ENCODE data around the gene RBM4. TPM values are rescaled to one million over a fixed set of nuclear protein-coding genes. Genes with fewer than 3 reads are reported as not detected.
"Not testable (repeated sequence)": the region's sequence is repeated elsewhere in the genome, so short reads cannot be mapped to it uniquely, and the experiment has no call there.

Gene RBM4
- total and polyA plus RNA-seq, 9 donors, result 64.0 to 177 (median 121) TPM

GRCh38 chr11:66636411-66636810, 2.1 kb upstream of the RBM4 start:
- H3K4me3 ChIP-seq, result no peak overlapping the region
- H3K36me3 ChIP-seq, result no peaks in the 10 kb centered on the region
- WGBS, 3 donors, result 68 to 86% (median 73%) methylated on average over 3 of the region's 3 CpGs
- H3K9me3 ChIP-seq, result no peaks in the 10 kb centered on the region
- H3K27ac ChIP-seq, result no peak overlapping the region
- intact Hi-C loops (cut with DNase I), result no loop called here
- no peak for DNase-seq
- peaks cover 7% of the 10 kb centered on the region for H3K4me1 ChIP-seq (ENCODE audit: insufficient read depth)
- TF ChIP-seq EP300 (IDR thresholded peaks at IDR 0.05), result no peak
- no peak for TF ChIP-seq POLR2A (IDR thresholded peaks at IDR 0.05)
- no peak for TF ChIP-seq CTCF (IDR thresholded peaks at IDR 0.05)
- H3K27me3 ChIP-seq, result no peaks in the 10 kb centered on the region

- Histone ChIP-seq H3K9me3 (no peaks in the 10 kb centered on the region), H3K27ac (peak overlapping the region in 1 of 2 donors; percentile 41), H3K27me3 (no peaks in the 10 kb centered on the region), H3K36me3 (no peaks in the 10 kb centered on the region), H3K4me3 (peak overlapping the region; percentile 53), H3K4me1 (ENCODE audit: insufficient read depth) (peaks cover 8% of the 10 kb centered on the region)
- no peak for DNase-seq
- no peak for TF ChIP-seq POLR2A (IDR thresholded peaks at IDR 0.05)
- TF ChIP-seq CTCF (IDR thresholded peaks at IDR 0.05), result no peak
- no peak for TF ChIP-seq EP300 (IDR thresholded peaks at IDR 0.05)
- intact Hi-C loops (cut with DNase I), result no loop called here
- 29 to 33% (median 33%) methylated on average over 12 of the region's 12 CpGs for WGBS, 3 donors
Observed at GRCh38 chr11:66637557-66638176, 836 bp upstream of the RBM4 start.

- Histone ChIP-seq H3K4me1 (ENCODE audit: insufficient read depth) (peaks cover 18% of the 10 kb centered on the region), H3K4me3 (peak overlapping the region; percentile 87), H3K9me3 (no peaks in the 10 kb centered on the region), H3K36me3 (no peaks in the 10 kb centered on the region), H3K27me3 (no peaks in the 10 kb centered on the region), H3K27ac (peak overlapping the region; percentile 72 to 80)
- 1 to 2% (median 2%) methylated on average over 27 of the region's 27 CpGs for whole genome bisulfite sequencing, 3 donors
- no peak for DNase-seq
- TF ChIP-seq EP300 (IDR thresholded peaks at IDR 0.05) (no peak), POLR2A (IDR thresholded peaks at IDR 0.05) (no peak), CTCF (IDR thresholded peaks at IDR 0.05) (no peak)
- intact Hi-C loops (cut with DNase I), result no loop called here
Observed at GRCh38 chr11:66639066-66639813, 737 bp downstream of the RBM4 start.

- H3K27me3 ChIP-seq; H3K36me3 ChIP-seq; H3K27ac ChIP-seq; H3K9me3 ChIP-seq; DNase-seq; intact Hi-C loops (cut with DNase I): not testable (repeated sequence)
- 24 to 46% (median 31%) methylated on average over 9 to 10 of the region's 10 CpGs for WGBS, 3 donors
- H3K4me3 ChIP-seq, result peak overlapping the region; percentile 87
- H3K4me1 ChIP-seq (ENCODE audit: insufficient read depth), result peaks cover 18% of the 10 kb centered on the region
Observed at GRCh38 chr11:66639814-66640340, 1.4 kb downstream of the RBM4 start.

GRCh38 chr11:66641834-66642233, 3.3 kb downstream of the RBM4 start:
- H3K27ac ChIP-seq, result no peak overlapping the region
- DNase-seq, result no peak
- no peaks in the 10 kb centered on the region for H3K9me3 ChIP-seq
- H3K27me3 ChIP-seq, result no peaks in the 10 kb centered on the region
- H3K36me3 ChIP-seq, result no peaks in the 10 kb centered on the region
- H3K4me3 ChIP-seq, result peak overlapping the region; percentile 20
- 6 to 13% (median 11%) methylated on average over 3 of the region's 3 CpGs for WGBS, 3 donors
- TF ChIP-seq CTCF (IDR thresholded peaks at IDR 0.05) (no peak), EP300 (IDR thresholded peaks at IDR 0.05) (no peak), POLR2A (IDR thresholded peaks at IDR 0.05) (no peak)
- intact Hi-C loops (cut with DNase I), result loop anchor here in 1 of 4 donors (1.0 kb wide), 1 partner anchor 30 kb away; no protein-coding TSS in a partner anchor
- H3K4me1 ChIP-seq (ENCODE audit: insufficient read depth), result peaks cover 27% of the 10 kb centered on the region
